PC-9 (cell line): Measurements from ENCODE around the gene BRAP.

Source experiments
- EZH2 ChIP-seq: fragments of 200-600 bp; sonication (generic); IDR thresholded peaks from 2 replicates; pipeline ENCODE4 v1.8.0; 2017; ENCODE audit warnings: antibody characterized with exemption, low read depth
- TF ChIP-seq, protein P1 (sequence below): fragments of 200-600 bp; sonication (generic); conservative IDR thresholded peaks from 2 replicates; pipeline ENCODE4 v1.6.1; 2017; ENCODE audit warnings: mixed run types, antibody characterized with exemption, mild to moderate bottlenecking, moderate library complexity

DNA sequence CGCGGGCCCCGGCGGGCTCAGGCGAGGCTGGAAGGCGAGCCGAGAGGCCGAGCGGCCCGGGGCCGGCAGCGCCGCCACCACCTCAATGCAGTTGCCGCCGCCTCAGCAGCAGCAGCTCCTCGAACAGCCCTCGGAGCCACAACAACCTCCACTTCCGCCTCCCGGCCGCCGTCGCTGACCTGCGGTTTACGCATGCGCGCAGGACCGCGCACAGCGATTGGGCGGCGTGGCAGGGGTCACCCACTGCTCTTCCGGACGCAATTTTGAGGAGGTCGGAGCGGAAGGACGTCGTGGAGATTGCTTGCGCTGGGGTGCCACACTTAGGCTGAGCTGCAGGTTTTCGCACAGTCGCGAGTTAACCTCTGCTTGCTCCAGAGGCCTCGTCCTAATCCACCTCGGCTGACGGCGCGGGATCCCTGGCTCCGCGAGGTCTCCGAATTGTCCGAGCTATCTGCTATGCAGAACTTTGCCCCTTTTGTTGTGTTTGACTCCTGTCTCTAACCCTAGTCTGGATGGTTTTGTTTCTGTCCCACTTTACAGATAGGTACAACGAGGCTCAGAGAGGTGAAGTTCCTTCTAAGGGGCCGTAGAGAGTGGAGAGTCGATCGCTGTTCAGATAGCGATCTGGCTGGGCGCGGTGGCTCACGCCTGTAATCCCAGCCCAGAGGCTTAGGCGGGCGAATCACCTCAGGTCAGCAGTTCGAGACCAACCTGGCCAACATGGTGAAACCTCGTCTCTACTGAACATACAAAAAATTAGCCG is at the start of gene BRAP, which contains the start of gene ACAD10:
- TF ChIP-seq, protein P1, sequence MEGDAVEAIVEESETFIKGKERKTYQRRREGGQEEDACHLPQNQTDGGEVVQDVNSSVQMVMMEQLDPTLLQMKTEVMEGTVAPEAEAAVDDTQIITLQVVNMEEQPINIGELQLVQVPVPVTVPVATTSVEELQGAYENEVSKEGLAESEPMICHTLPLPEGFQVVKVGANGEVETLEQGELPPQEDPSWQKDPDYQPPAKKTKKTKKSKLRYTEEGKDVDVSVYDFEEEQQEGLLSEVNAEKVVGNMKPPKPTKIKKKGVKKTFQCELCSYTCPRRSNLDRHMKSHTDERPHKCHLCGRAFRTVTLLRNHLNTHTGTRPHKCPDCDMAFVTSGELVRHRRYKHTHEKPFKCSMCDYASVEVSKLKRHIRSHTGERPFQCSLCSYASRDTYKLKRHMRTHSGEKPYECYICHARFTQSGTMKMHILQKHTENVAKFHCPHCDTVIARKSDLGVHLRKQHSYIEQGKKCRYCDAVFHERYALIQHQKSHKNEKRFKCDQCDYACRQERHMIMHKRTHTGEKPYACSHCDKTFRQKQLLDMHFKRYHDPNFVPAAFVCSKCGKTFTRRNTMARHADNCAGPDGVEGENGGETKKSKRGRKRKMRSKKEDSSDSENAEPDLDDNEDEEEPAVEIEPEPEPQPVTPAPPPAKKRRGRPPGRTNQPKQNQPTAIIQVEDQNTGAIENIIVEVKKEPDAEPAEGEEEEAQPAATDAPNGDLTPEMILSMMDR, result no peak
- no peak for TF ChIP-seq EZH2
